ENCODE results near the gene KNDC1. TPM values are rescaled to one million over a fixed set of nuclear protein-coding genes. Genes with fewer than 3 reads are reported as not detected.

The KNDC1 gene
- total and polyA plus RNA-seq, 10 donors, result 0.05 to 3.5 (median 1.0) TPM

GRCh38 chr10:133224756-133225372, 64.8 kb downstream of the KNDC1 start:
- no peak for DNase-seq
- 59 to 82% (median 73%) methylated on average over 23 to 25 of the region's 25 CpGs for WGBS, 5 donors
- Histone ChIP-seq H3K4me1 (peaks cover 0 to 21% (median 14%) of the 10 kb centered on the region in 6 donors), H3K9me3 (no peaks in the 10 kb centered on the region), H3K36me3 (no peaks in the 10 kb centered on the region), H3K27me3 (replicated peaks in 1 of 7) (peaks cover 0 to 75% (median 36%) of the 10 kb centered on the region in 7 donors), H3K4me3 (peak overlapping the region in 2 of 8 donors; percentile 9 to 24), H3K27ac (no peak overlapping the region)
- intact Hi-C loops (cut with DNase I; ENCODE audit: low total_unique reads), result no loop called here
- no peak for TF ChIP-seq POLR2A (IDR thresholded peaks at IDR 0.05)
- no peak for TF ChIP-seq CTCF (IDR thresholded peaks at IDR 0.05 in 8 of 11, conservative IDR thresholded peaks at IDR 0.05 in 3 of 11)
- no peak for TF ChIP-seq POLR2AphosphoS5 (IDR thresholded peaks at IDR 0.05)

- no peak overlapping the region for H3K27ac ChIP-seq
- peaks cover 4 to 29% (median 21%) of the 10 kb centered on the region in 6 donors for H3K4me1 ChIP-seq
- no peaks in the 10 kb centered on the region for H3K9me3 ChIP-seq
- intact Hi-C loops (cut with DNase I; ENCODE audit: low total_unique reads), result no loop called here
- no peaks in the 10 kb centered on the region for H3K36me3 ChIP-seq
- H3K4me3 ChIP-seq, result peak overlapping the region in 1 of 8 donors; percentile 15
- no peak for TF ChIP-seq POLR2AphosphoS5 (IDR thresholded peaks at IDR 0.05)
- no peak for TF ChIP-seq POLR2A (IDR thresholded peaks at IDR 0.05)
- TF ChIP-seq CTCF (IDR thresholded peaks at IDR 0.05 in 8 of 11, conservative IDR thresholded peaks at IDR 0.05 in 3 of 11), result no peak
- no peak for DNase-seq
- WGBS, 5 donors, result 57 to 72% (median 65%) methylated on average over 15 to 23 of the region's 23 CpGs
- H3K27me3 ChIP-seq (replicated peaks in 1 of 7), result peaks cover 0 to 78% (median 41%) of the 10 kb centered on the region in 7 donors
Measured at GRCh38 chr10:133225707-133226191, 65.7 kb downstream of the KNDC1 start.

- intact Hi-C loops (cut with DNase I; ENCODE audit: low total_unique reads), result no loop called here
- Histone ChIP-seq H3K27ac (no peak overlapping the region), H3K4me1 (peaks cover 5 to 35% (median 25%) of the 10 kb centered on the region in 6 donors), H3K9me3 (no peaks in the 10 kb centered on the region), H3K4me3 (no peak overlapping the region), H3K27me3 (replicated peaks in 1 of 7) (peaks cover 0 to 78% (median 43%) of the 10 kb centered on the region in 7 donors), H3K36me3 (no peaks in the 10 kb centered on the region)
- 32 to 75% (median 49%) methylated on average over 16 to 30 of the region's 30 CpGs for WGBS, 5 donors
- no peak for DNase-seq
- no peak for TF ChIP-seq POLR2A (IDR thresholded peaks at IDR 0.05)
- no peak for TF ChIP-seq CTCF (IDR thresholded peaks at IDR 0.05 in 8 of 11, conservative IDR thresholded peaks at IDR 0.05 in 3 of 11)
- TF ChIP-seq POLR2AphosphoS5 (IDR thresholded peaks at IDR 0.05), result no peak
Measured at GRCh38 chr10:133226251-133226808, 66.3 kb downstream of the KNDC1 start.

DNA sequence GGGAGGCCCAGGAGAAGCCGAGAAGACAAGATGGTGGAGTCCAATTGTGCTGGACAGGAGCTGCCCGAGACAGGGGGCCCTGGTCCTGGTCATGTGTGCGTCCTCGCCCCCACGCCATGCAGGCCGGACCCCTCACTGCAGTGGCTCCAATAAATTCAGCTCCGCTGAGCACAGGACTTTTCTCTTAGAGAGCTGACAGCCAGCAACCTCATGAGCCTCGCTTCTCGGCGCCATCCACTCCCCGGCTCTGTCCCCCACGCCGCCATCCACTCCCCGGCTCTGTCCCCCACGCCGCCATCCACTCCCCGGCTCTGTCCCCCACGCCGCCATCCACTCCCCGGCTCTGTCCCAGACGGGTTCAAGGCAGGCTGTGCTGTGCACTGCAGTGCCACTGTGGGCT, 67.2 kb downstream of the KNDC1 start:
- Histone ChIP-seq H3K4me3 (no peak overlapping the region), H3K27me3 (replicated peaks in 1 of 7) (peaks cover 0 to 84% (median 52%) of the 10 kb centered on the region in 7 donors), H3K9me3 (no peaks in the 10 kb centered on the region), H3K27ac (no peak overlapping the region), H3K36me3 (no peaks in the 10 kb centered on the region), H3K4me1 (peaks cover 5 to 39% (median 27%) of the 10 kb centered on the region in 6 donors)
- TF ChIP-seq CTCF (IDR thresholded peaks at IDR 0.05 in 8 of 11, conservative IDR thresholded peaks at IDR 0.05 in 3 of 11), result no peak
- no peak for TF ChIP-seq POLR2A (IDR thresholded peaks at IDR 0.05)
- no peak for TF ChIP-seq POLR2AphosphoS5 (IDR thresholded peaks at IDR 0.05)
- intact Hi-C loops (cut with DNase I; ENCODE audit: low total_unique reads), result no loop called here
- 89 to 94% (median 91%) methylated on average over 17 to 21 of the region's 21 CpGs for WGBS, 5 donors
- DNase-seq, result no peak
